ENCODE data around the gene BCL7A.

DNA sequence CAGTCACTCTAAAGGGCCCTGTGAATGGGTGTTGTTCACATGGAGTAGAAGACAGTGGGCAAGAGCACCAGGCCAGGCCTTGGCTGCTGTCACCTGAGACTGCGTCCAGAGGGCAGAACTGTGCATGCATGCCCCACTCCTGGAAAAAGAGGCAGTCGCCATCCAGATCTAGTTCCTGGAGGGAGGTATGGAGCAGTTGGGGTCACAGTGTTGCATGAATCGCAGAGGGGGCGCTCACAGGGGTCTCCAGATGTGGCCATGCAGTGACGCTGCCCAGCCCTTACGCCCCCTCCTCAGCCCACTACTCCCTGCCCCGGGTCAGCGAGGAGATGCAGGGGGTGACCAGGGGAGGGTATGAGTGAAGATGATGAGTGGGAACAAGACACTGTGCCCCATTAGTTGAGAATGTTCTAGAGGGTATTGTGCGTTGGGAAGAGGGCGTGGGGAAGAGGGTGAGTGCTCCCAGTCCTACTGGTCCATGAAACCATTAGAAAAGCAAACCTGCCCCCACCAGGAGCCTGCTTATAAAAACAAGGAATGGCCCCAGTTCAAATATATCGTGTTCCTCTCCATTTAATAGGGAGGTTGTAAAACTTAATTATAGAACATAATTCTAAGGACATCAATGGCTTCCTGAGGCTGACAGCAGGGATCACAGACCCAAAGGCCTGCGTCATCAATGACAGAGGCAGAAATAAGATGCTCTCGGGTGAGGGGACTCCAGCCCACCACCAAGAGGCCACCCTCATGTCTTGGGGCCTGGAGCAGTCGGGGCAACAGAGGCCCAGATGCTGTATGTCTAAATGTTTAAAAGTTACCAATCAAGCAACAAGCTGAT lies 32.2 kb upstream of the BCL7A start:
- no peak for TF ChIP-seq CTCF (IDR thresholded peaks at IDR 0.05)
- TF ChIP-seq POLR2A (IDR thresholded peaks at IDR 0.05): no peak

All from right lobe of liver (tissue), 4 donors.